Activated CD8-positive, alpha-beta memory T cell treated with anti-CD3 and anti-CD28 coated beads, Interleukin-2, amount 50 U/mL, for 24 hours (primary cell): ENCODE results near the gene ZNF106.

Experiments used
- DNase-seq: peaks from one replicate; pipeline ENCODE4 v3.0.0-alpha.2; 2020; ENCODE audit errors: extremely low read depth

ZNF106 gene

GRCh38 chr15:42367041-42367440 is 123.9 kb downstream of the ZNF106 start:
- no peak for DNase-seq

- no peak for DNase-seq
Observed at GRCh38 chr15:42365921-42366550, 124.9 kb downstream of the ZNF106 start.

GRCh38 chr15:42364529-42364928 is 126.4 kb downstream of the ZNF106 start:
- DNase-seq, result no peak

- no peak for DNase-seq
Observed at GRCh38 chr15:42363942-42364341, 127.0 kb downstream of the ZNF106 start.

- no peak for DNase-seq
Observed at GRCh38 chr15:42363487-42363886, 127.5 kb downstream of the ZNF106 start.
